Activated T-cell treated with anti-CD3 and anti-CD28 coated beads, Interleukin-2, amount 50 U/mL, for 4 hours (primary cell): Measurements from ENCODE around the gene DTD2. TPM values are rescaled to one million over a fixed set of nuclear protein-coding genes. Genes with fewer than 3 reads are reported as not detected.

ENCODE experiments used
- ATAC-seq, 2 donors: fragments of 200-7000 bp; cut with Tn5 transposase; one replicate each; pipeline ENCODE4 v1.10.0; 2021
- DNase-seq: peaks from one replicate; pipeline ENCODE4 v3.0.0-alpha.2; 2020
- H3K27me3 Mint-ChIP-seq: one replicate; pipeline ENCODE4 v1.8.0; 2021; ENCODE audit warnings: low read depth, mixed read lengths
- H3K36me3 Mint-ChIP-seq: one replicate; pipeline ENCODE4 v1.8.0; 2022; ENCODE audit warnings: mixed read lengths; ENCODE audit not compliant: insufficient read depth
- H3K4me1 Mint-ChIP-seq: one replicate; pipeline ENCODE4 v1.8.0; 2021; ENCODE audit warnings: low read depth, mixed read lengths
- H3K4me3 Mint-ChIP-seq: one replicate; pipeline ENCODE4 v1.8.0; 2021; ENCODE audit warnings: mild to moderate bottlenecking, moderate library complexity, mixed read lengths
- H3K9me3 Mint-ChIP-seq: one replicate; pipeline ENCODE4 v1.8.0; 2021; ENCODE audit warnings: mixed read lengths
- total RNA-seq, 3 donors: library from RNA; stranded (reverse); gene quantifications; one replicate each; pipeline ENCODE4 v1.2.1, GENCODE V29; 2021

The DTD2 gene
- total RNA-seq, 3 donors from 2014 or later = 29.0 to 31.8 (median 30.2) TPM

- DNase-seq (no peak), ATAC-seq (no peak)
- peaks cover 5% of the 10 kb centered on the region for H3K36me3 Mint-ChIP-seq
- no peak overlapping the region for H3K4me3 Mint-ChIP-seq
- no peaks in the 10 kb centered on the region for H3K9me3 Mint-ChIP-seq
- H3K4me1 Mint-ChIP-seq = peaks cover 6% of the 10 kb centered on the region
- H3K27me3 Mint-ChIP-seq = no peaks in the 10 kb centered on the region
These were observed 51.6 kb downstream of the DTD2 start for GRCh38 chr14:31405599-31406232.

GRCh38 chr14:31405106-31405505 lies 52.2 kb downstream of the DTD2 start:
- DNase-seq = no peak
- no peak for ATAC-seq
- peaks cover 7% of the 10 kb centered on the region for H3K36me3 Mint-ChIP-seq
- peaks cover 6% of the 10 kb centered on the region for H3K4me1 Mint-ChIP-seq
- no peak overlapping the region for H3K4me3 Mint-ChIP-seq
- no peaks in the 10 kb centered on the region for H3K9me3 Mint-ChIP-seq
- no peaks in the 10 kb centered on the region for H3K27me3 Mint-ChIP-seq

GRCh38 chr14:31403707-31404106 lies 53.6 kb downstream of the DTD2 start:
- H3K36me3 Mint-ChIP-seq = peaks cover 10% of the 10 kb centered on the region
- ATAC-seq = no peak
- peaks cover 5% of the 10 kb centered on the region for H3K4me1 Mint-ChIP-seq
- H3K27me3 Mint-ChIP-seq = no peaks in the 10 kb centered on the region
- H3K4me3 Mint-ChIP-seq = no peak overlapping the region
- H3K9me3 Mint-ChIP-seq = no peaks in the 10 kb centered on the region
- no peak for DNase-seq

- peaks cover 5% of the 10 kb centered on the region for H3K4me1 Mint-ChIP-seq
- ATAC-seq = no peak
- no peaks in the 10 kb centered on the region for H3K9me3 Mint-ChIP-seq
- DNase-seq = no peak
- H3K4me3 Mint-ChIP-seq = no peak overlapping the region
- no peaks in the 10 kb centered on the region for H3K27me3 Mint-ChIP-seq
- peaks cover 17% of the 10 kb centered on the region for H3K36me3 Mint-ChIP-seq
These were observed 54.4 kb downstream of the DTD2 start for GRCh38 chr14:31402764-31403439.

- H3K4me1 Mint-ChIP-seq = peaks cover 5% of the 10 kb centered on the region
- peaks cover 20% of the 10 kb centered on the region for H3K36me3 Mint-ChIP-seq
- ATAC-seq (no peak), DNase-seq (no peak)
- H3K4me3 Mint-ChIP-seq = no peak overlapping the region
- no peaks in the 10 kb centered on the region for H3K27me3 Mint-ChIP-seq
- H3K9me3 Mint-ChIP-seq = no peaks in the 10 kb centered on the region
These were observed 55.9 kb downstream of the DTD2 start for GRCh38 chr14:31401369-31401932.

GRCh38 chr14:31400031-31400638 lies 57.2 kb downstream of the DTD2 start:
- Mint-ChIP-seq H3K36me3 (peaks cover 20% of the 10 kb centered on the region), H3K9me3 (no peaks in the 10 kb centered on the region), H3K4me1 (peaks cover 5% of the 10 kb centered on the region), H3K4me3 (no peak overlapping the region), H3K27me3 (no peaks in the 10 kb centered on the region)
- DNase-seq = no peak
- peak; percentile 30 to 48 for ATAC-seq

Other genes starting within 250 kb of the DTD2 start
- 100 to 1,000 TPM; 100 to 102 (median 101) TPM for gene HECTD1, start 249.7 kb downstream of the DTD2 start, total RNA-seq
- gene HEATR5A, start 37.0 kb downstream of the DTD2 start, total RNA-seq = 10 to 100 TPM; 10.7 to 13.0 (median 12.0) TPM
- not detected for gene GPR33, start 30.5 kb upstream of the DTD2 start, total RNA-seq
- 10 to 100 TPM; 12.0 to 14.2 (median 12.1) TPM for gene NUBPL, start 103.9 kb upstream of the DTD2 start, total RNA-seq